A549 (cell line): ENCODE results near the gene IFI30.

ENCODE experiments used
- CTCF ChIP-seq: fragments of >200 bp; sonication (Bioruptor Twin); formaldehyde crosslinking; IDR thresholded peaks from 3 replicates; pipeline ENCODE4 v1.5.1; 2016
- ELK1 ChIP-seq: fragments of 150-350 bp; IDR thresholded peaks from 2 replicates; pipeline ENCODE4 v1.6.1; 2014; ENCODE audit warnings: low read depth, mild to moderate bottlenecking, low read length
- FOXS1 ChIP-seq: fragments of 250-450 bp; sonication (Bioruptor Pico); IDR thresholded peaks from 2 replicates; pipeline ENCODE4 v1.5.0; 2020; ENCODE audit warnings: mild to moderate bottlenecking, moderate library complexity
- HOXA7 ChIP-seq: fragments of 250-450 bp; sonication (Bioruptor Pico); IDR thresholded peaks from 2 replicates; pipeline ENCODE4 v1.5.0; 2020; ENCODE audit warnings: mild to moderate bottlenecking, moderate library complexity
- MAX ChIP-seq: IDR thresholded peaks from 2 replicates; pipeline ENCODE4 v1.6.1; 2012
- NFE2L2 ChIP-seq: fragments of 150-350 bp; conservative IDR thresholded peaks from 2 replicates; pipeline ENCODE4 v1.6.1; 2014; ENCODE audit warnings: low read length
- PHF8 ChIP-seq: fragments of 200-600 bp; sonication (generic); IDR thresholded peaks from 2 replicates; pipeline ENCODE4 v1.6.1; 2016; ENCODE audit warnings: low read depth, mild to moderate bottlenecking, antibody characterized with exemption, moderate library complexity, borderline replicate concordance
- REST ChIP-seq: fragments of 200-600 bp; sonication (generic); IDR thresholded peaks from 2 replicates; pipeline ENCODE4 v1.6.1; 2016; ENCODE audit warnings: antibody characterized with exemption, mild to moderate bottlenecking, moderate library complexity

- no peak for TF ChIP-seq CTCF
- TF ChIP-seq PHF8: no peak
- no peak for TF ChIP-seq NFE2L2
- peak; percentile 15; the same call in 1 of the 2 replicates for TF ChIP-seq MAX
- no peak for TF ChIP-seq ELK1
- TF ChIP-seq FOXS1 (CRISPR knock-in tag): no peak
- no peak for TF ChIP-seq HOXA7 (CRISPR knock-in tag)
- TF ChIP-seq REST: no peak
Observed at GRCh38 chr19:18160493-18160970, 13.1 kb upstream of the IFI30 start.
